Measurements from ENCODE around the gene XAF1. TPM values are rescaled to one million over a fixed set of nuclear protein-coding genes. Genes with fewer than 3 reads are reported as not detected.

The XAF1 gene
- polyA plus RNA-seq, 2 of the 4 experiments (the other 2 are of a cell fraction): not detected

DNA sequence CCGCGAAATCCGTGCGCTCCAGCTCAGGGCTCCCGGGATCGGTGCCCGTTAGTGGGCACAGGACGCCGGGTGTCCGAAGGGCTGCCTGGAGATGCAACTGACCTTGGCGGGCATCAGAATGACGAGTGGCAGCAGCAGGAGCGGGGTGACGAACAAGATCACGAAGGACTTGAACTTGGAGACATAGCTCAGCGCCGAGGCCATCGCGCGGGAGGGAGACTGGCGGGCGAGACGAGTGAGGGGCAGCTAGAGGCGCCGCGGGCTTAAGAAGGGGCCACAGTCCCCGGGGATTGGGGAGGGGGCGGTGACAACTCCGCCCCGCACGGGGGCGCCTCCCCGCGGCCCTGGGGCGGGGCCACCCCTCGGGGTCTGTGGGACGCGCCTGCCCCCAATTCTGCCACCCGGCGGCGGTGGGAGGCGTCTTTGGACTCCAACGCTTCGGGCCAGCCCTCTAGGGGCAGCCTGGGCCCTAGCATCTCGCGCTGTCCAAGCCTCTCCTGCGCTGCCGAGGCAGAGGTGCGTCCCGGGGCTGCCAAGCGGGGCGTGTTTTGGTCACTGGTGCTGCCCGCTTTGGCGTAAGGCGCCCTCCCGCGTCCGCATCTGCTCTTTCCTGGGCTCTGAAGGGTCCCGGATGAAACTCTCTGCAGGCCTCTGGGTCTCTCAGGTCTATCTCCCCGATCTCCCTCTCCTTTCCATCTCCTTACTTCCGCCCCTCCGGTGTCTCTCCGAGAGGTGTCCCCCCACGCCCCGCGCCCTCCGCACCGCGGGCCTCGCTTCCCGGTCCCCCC is 42.5 kb upstream of the XAF1 start, which contains the start of gene SLC13A5:
TSS of gene SLC13A5 (minus strand) at position 240 of the 788 bp plus-strand sequence. CDS start at position 204, 36 bp downstream.
- peak within 1 kb of the TSS; percentile 58 for H3K4me3 ChIP-seq
- no peak for FAIRE-seq
- H3K9me3 ChIP-seq: peaks cover 10% of the 10 kb centered on the region; the same call in 2 of the 3 replicates
- H3K27ac ChIP-seq: peak within 1 kb of the TSS; percentile 54 to 74
- 8% methylated on average over 39 of the region's 71 CpGs for WGBS (ENCODE audit: missing lambda C conversion rate)
- ChIA-PET POLR2A (interaction anchor here (0.5 kb wide), 1 partner anchor 23 kb away, joined by 5 read pairs; no protein-coding TSS in a partner anchor), CTCF (interaction anchor here (0.6 to 5.5 kb wide), 25 partner anchors 9 to 308 kb away, joined by 3 to 31 read pairs (median 4); no protein-coding TSS in a partner anchor)
- peak; percentile 91 to 98 for ATAC-seq
- DNase-seq (ENCODE audit: low read depth in 1 of 2, low spot score in 1 of 2): peak; percentile 80 to 85
- TF ChIP-seq, protein P1, sequence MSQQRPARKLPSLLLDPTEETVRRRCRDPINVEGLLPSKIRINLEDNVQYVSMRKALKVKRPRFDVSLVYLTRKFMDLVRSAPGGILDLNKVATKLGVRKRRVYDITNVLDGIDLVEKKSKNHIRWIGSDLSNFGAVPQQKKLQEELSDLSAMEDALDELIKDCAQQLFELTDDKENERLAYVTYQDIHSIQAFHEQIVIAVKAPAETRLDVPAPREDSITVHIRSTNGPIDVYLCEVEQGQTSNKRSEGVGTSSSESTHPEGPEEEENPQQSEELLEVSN (IDR thresholded peaks at IDR 0.05; ENCODE audit: borderline replicate concordance, low read depth): peak; percentile 17; the same call in 1 of the 2 replicates
- TF ChIP-seq SMC3 (IDR thresholded peaks at IDR 0.05) (peak; percentile 47), MAFK (IDR thresholded peaks at IDR 0.05; ENCODE audit: partially characterized antibody) (no peak), FOSL2 (IDR thresholded peaks at IDR 0.05) (no peak), FOSL2 (CRISPR knock-in tag; IDR thresholded peaks at IDR 0.05) (no peak), RAD21 (conservative IDR thresholded peaks at IDR 0.05 in 1 of 2, IDR thresholded peaks at IDR 0.05 in 1 of 2) (peak in 1 of 2 experiments; percentile 37; a peak in 3 of 5 replicates)
- TF ChIP-seq, protein P2, sequence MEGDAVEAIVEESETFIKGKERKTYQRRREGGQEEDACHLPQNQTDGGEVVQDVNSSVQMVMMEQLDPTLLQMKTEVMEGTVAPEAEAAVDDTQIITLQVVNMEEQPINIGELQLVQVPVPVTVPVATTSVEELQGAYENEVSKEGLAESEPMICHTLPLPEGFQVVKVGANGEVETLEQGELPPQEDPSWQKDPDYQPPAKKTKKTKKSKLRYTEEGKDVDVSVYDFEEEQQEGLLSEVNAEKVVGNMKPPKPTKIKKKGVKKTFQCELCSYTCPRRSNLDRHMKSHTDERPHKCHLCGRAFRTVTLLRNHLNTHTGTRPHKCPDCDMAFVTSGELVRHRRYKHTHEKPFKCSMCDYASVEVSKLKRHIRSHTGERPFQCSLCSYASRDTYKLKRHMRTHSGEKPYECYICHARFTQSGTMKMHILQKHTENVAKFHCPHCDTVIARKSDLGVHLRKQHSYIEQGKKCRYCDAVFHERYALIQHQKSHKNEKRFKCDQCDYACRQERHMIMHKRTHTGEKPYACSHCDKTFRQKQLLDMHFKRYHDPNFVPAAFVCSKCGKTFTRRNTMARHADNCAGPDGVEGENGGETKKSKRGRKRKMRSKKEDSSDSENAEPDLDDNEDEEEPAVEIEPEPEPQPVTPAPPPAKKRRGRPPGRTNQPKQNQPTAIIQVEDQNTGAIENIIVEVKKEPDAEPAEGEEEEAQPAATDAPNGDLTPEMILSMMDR (IDR thresholded peaks at IDR 0.05): peak; percentile 60
- TF ChIP-seq, protein P3, sequence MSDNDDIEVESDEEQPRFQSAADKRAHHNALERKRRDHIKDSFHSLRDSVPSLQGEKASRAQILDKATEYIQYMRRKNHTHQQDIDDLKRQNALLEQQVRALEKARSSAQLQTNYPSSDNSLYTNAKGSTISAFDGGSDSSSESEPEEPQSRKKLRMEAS (IDR thresholded peaks at IDR 0.05): peak; percentile 34; the same call in 1 of the 2 replicates
- peak within 1 kb of the TSS; percentile 95 for H3K4me2 ChIP-seq
- H3K4me1 ChIP-seq: 0 out of 3 replicates have a peak, but pooled peaks cover 3% of the 10 kb centered on the region

DNA sequence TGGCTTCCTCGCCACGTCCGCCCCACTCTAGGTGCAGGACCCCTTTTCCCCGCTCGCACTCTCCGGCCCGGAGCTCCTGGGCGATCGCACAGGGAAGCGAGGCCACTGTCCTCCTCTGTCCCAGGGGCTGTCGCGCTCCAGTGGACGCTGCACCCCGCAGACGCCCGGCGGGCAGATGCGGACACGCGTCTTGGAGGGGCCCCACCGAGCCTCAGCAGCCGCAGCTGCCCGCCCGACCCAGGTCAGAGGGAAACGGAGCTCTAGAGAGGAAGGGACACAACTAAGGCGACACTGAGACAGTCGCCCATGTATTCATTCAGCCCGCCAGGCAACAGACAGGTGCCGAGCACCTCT is 42.0 kb upstream of the XAF1 start:
- ATAC-seq (peak in 1 of 2 experiments; percentile 43; a peak in 3 of 6 replicates), DNase-seq (ENCODE audit: low read depth in 1 of 2, low spot score in 1 of 2) (no peak), FAIRE-seq (no peak)
- Histone ChIP-seq H3K9me3 (peaks cover 10% of the 10 kb centered on the region; the same call in 2 of the 3 replicates), H3K27ac (peak overlapping the region; percentile 54 to 74; a peak in 5 of 6 replicates), H3K4me2 (peak overlapping the region; percentile 95), H3K4me1 (0 out of 3 replicates have a peak, but pooled peaks cover 3% of the 10 kb centered on the region), H3K4me3 (peak overlapping the region; percentile 58)
- ChIA-PET POLR2A (interaction anchor here (0.5 kb wide), 1 partner anchor 24 kb away, joined by 5 read pairs; no protein-coding TSS in a partner anchor), CTCF (interaction anchor here (0.6 to 5.5 kb wide), 11 partner anchors 10 to 289 kb away, joined by 3 to 31 read pairs (median 5); no protein-coding TSS in a partner anchor)
- 74% methylated on average over 28 of the region's 29 CpGs for WGBS (ENCODE audit: missing lambda C conversion rate)
- TF ChIP-seq CBX8 (IDR thresholded peaks at IDR 0.05): no peak
- TF ChIP-seq ZFP36 (IDR thresholded peaks at IDR 0.05; ENCODE audit: borderline replicate concordance, partially characterized antibody): no peak
- TF ChIP-seq, protein P1 (IDR thresholded peaks at IDR 0.05; ENCODE audit: borderline replicate concordance, low read depth): 0 out of 2 replicates have a peak, but pooled peaks have one; percentile 2
- TF ChIP-seq PHF8 (IDR thresholded peaks at IDR 0.05; ENCODE audit: borderline replicate concordance, low read depth): no peak
- no peak for TF ChIP-seq RAD21 (conservative IDR thresholded peaks at IDR 0.05 in 1 of 2, IDR thresholded peaks at IDR 0.05 in 1 of 2)
- TF ChIP-seq, protein P2 (IDR thresholded peaks at IDR 0.05): no peak
- TF ChIP-seq FOSB (CRISPR knock-in tag; IDR thresholded peaks at IDR 0.05): no peak
- TF ChIP-seq KDM5A (IDR thresholded peaks at IDR 0.05): no peak
- TF ChIP-seq ZNF302 (CRISPR knock-in tag; IDR thresholded peaks at IDR 0.05): no peak

Data from A549 (cell line).